Motor neuron (in vitro differentiated cells): ENCODE measurements around the gene GPR63. TPM values are rescaled to one million over a fixed set of nuclear protein-coding genes. Genes with fewer than 3 reads are reported as not detected.
"Not testable (repeated sequence)": the region's sequence is repeated elsewhere in the genome, so short reads cannot be mapped to it uniquely, and the experiment has no call there.

Experiments used
- ATAC-seq, 8 experiments: fragments of 200-7000 bp; cut with Tn5 transposase; replicated peaks in 6 of 8; 2 replicates each; pipeline ENCODE4 v1.8.0; 2021; ENCODE audit warnings: mild to moderate bottlenecking in 8 of 8, moderate library complexity in 8 of 8
- H3K27ac ChIP-seq, 2 donors: fragments of 250-450 bp; sonication (Bioruptor Pico); 2 replicates each; pipeline ENCODE4 v1.9.0; 2021; ENCODE audit warnings: antibody characterized with exemption in 2 of 2, mild to moderate bottlenecking in 2 of 2, moderate library complexity in 1 of 2
- H3K4me1 ChIP-seq, 2 donors: fragments of 250-450 bp; sonication (Bioruptor Pico); replicated peaks in 1 of 2; 2 replicates each; pipeline ENCODE4 v1.6.1; 2021; ENCODE audit warnings: antibody characterized with exemption in 2 of 2, mild to moderate bottlenecking in 2 of 2, moderate library complexity in 1 of 2
- H3K4me3 ChIP-seq, 5 donors: fragments of 250-450 bp; sonication (Bioruptor Pico); 2 replicates each; pipeline ENCODE4 v1.9.0; 2021; ENCODE audit warnings: antibody characterized with exemption in 5 of 5, mild to moderate bottlenecking in 5 of 5, moderate library complexity in 4 of 5
- WGBS, 10 experiments: fragments of 450-650 bp; shearing (Covaris generic); methylation state at CpG; one replicate each; pipeline ENCODE4 v1.0.0; 2022; 5-methylcytosine and 5-hydroxymethylcytosine counted together
- in situ Hi-C, 9 experiments: fragments of 400-800 bp; cut with MboI; loops; one replicate each; pipeline ENCODE4 v1.15.0; 2021; ENCODE audit warnings: low sequenced_read_pairs in 9 of 9, low pct_unique_long_range_greater_than_20kb in 2 of 9; ENCODE audit not compliant: unreplicated experiment in 9 of 9
- total RNA-seq, 8 experiments: library from RNA; unstranded; fragments of 300-600 nt; gene quantifications; 2 replicates each; pipeline versions ENCODE4 v1.2.3 to v1.2.4, GENCODE V29; 2022

The GPR63 gene
- 1 to 10 TPM in 6 of 8 experiments, under 1 TPM in 2; 0.31 to 5.6 (median 3.0) TPM for total RNA-seq

- Histone ChIP-seq H3K4me1 (peaks cover 0 to 4% of the 10 kb centered on the region in 2 donors), H3K4me3 (peak within 1 kb of the TSS; percentile 56 to 83 (median 74)), H3K27ac (no peak within 1 kb of the TSS)
- in situ Hi-C loops = no loop called here
- WGBS, 10 experiments = 0 to 10% (median 0%) methylated on average over 1 to 13 of the region's 80 CpGs; no CpG with 5 or more reads in 6 of the 10 experiments
- peak; percentile 84 to 90 (median 87) for ATAC-seq
Measured at GRCh38 chr6:96837081-96837971, at the start of gene GPR63. GPR63 (minus strand) TSS chr6:96837477; CDS start chr6:96799731, 37,746 bp downstream.

- Histone ChIP-seq H3K4me3 (no peak overlapping the region), H3K27ac (no peak overlapping the region), H3K4me1 (peaks cover 3 to 4% of the 10 kb centered on the region in 2 donors)
- WGBS, 10 experiments = 29 to 100% (median 86%) methylated on average over 1 of the region's 1 CpG; no CpG with 5 or more reads in 1 of the 10 experiments
- in situ Hi-C loops = loop anchor here in 2 of 9 experiments (25.0 kb wide), 1 partner anchor 249 kb away; no protein-coding TSS in a partner anchor
- ATAC-seq = no peak
Measured at GRCh38 chr6:96886519-96886918, 49.2 kb upstream of the GPR63 start.

GRCh38 chr6:96885187-96885631, 47.9 kb upstream of the GPR63 start:
- H3K4me1 ChIP-seq, H3K4me3 ChIP-seq, H3K27ac ChIP-seq: not testable (repeated sequence)
- peak in 4 of 8 experiments; percentile 35 to 70 (median 46) for ATAC-seq
- in situ Hi-C loops = loop anchor here in 2 of 9 experiments (25.0 kb wide), 1 partner anchor 248 kb away; no protein-coding TSS in a partner anchor
- WGBS, 10 experiments = 39 to 67% (median 67%) methylated on average over 3 to 4 of the region's 5 CpGs; no CpG with 5 or more reads in 7 of the 10 experiments

GRCh38 chr6:96878143-96878542, 40.9 kb upstream of the GPR63 start:
- Histone ChIP-seq H3K4me3 (no peak overlapping the region), H3K4me1 (no peaks in the 10 kb centered on the region), H3K27ac (no peak overlapping the region)
- ATAC-seq = peak in 3 of 8 experiments; percentile 66 to 90 (median 78)
- in situ Hi-C loops = loop anchor here in 2 of 9 experiments (25.0 kb wide), 1 partner anchor 241 kb away; no protein-coding TSS in a partner anchor

- in situ Hi-C loops = loop anchor here in 2 of 9 experiments (25.0 kb wide), 1 partner anchor 240 kb away; no protein-coding TSS in a partner anchor
- no peak overlapping the region for H3K4me3 ChIP-seq
- H3K27ac ChIP-seq = no peak overlapping the region
- 50 to 97% (median 92%) methylated on average over 4 to 9 of the region's 9 CpGs for WGBS, 10 experiments
- ATAC-seq = no peak
- no peaks in the 10 kb centered on the region for H3K4me1 ChIP-seq
Measured at GRCh38 chr6:96876886-96877545, 39.7 kb upstream of the GPR63 start.

- no peak overlapping the region for H3K27ac ChIP-seq
- no peak overlapping the region for H3K4me3 ChIP-seq
- no peak for ATAC-seq
- in situ Hi-C loops = no loop called here
- 43 to 100% (median 81%) methylated on average over 1 of the region's 1 CpG; no CpG with 5 or more reads in 2 of the 10 experiments for WGBS, 10 experiments
- H3K4me1 ChIP-seq = no peaks in the 10 kb centered on the region
Measured at GRCh38 chr6:96872976-96873375, 35.7 kb upstream of the GPR63 start.

GRCh38 chr6:96865055-96865405, 27.8 kb upstream of the GPR63 start:
- Histone ChIP-seq H3K4me1 (no peaks in the 10 kb centered on the region), H3K27ac (no peak overlapping the region), H3K4me3 (no peak overlapping the region)
- ATAC-seq = peak in 5 of 8 experiments; percentile 24 to 74 (median 45)
- WGBS, 10 experiments = 16 to 80% (median 54%) methylated on average over 1 to 3 of the region's 3 CpGs; no CpG with 5 or more reads in 1 of the 10 experiments
- in situ Hi-C loops = no loop called here

GRCh38 chr6:96864216-96865054, 27.2 kb upstream of the GPR63 start:
- in situ Hi-C loops = no loop called here
- peak in 3 of 8 experiments; percentile 12 to 55 (median 46) for ATAC-seq
- no peaks in the 10 kb centered on the region for H3K4me1 ChIP-seq
- H3K27ac ChIP-seq = no peak overlapping the region
- H3K4me3 ChIP-seq = no peak overlapping the region
- WGBS, 10 experiments = 13 to 90% (median 63%) methylated on average over 1 to 3 of the region's 3 CpGs

GRCh38 chr6:96862560-96862959, 25.3 kb upstream of the GPR63 start:
- in situ Hi-C loops = no loop called here
- no peaks in the 10 kb centered on the region for H3K4me1 ChIP-seq
- no peak overlapping the region for H3K27ac ChIP-seq
- no peak for ATAC-seq
- H3K4me3 ChIP-seq = no peak overlapping the region
- WGBS, 10 experiments = 0 to 64% (median 20%) methylated on average over 1 of the region's 1 CpG; no CpG with 5 or more reads in 5 of the 10 experiments

- in situ Hi-C loops = no loop called here
- Histone ChIP-seq H3K27ac (no peak overlapping the region), H3K4me3 (no peak overlapping the region), H3K4me1 (no peaks in the 10 kb centered on the region)
- ATAC-seq = peak in 3 of 8 experiments; percentile 56 to 82 (median 73)
Measured at GRCh38 chr6:96861588-96861987, 24.3 kb upstream of the GPR63 start.

GRCh38 chr6:96856856-96857255, 19.6 kb upstream of the GPR63 start:
- no peak for ATAC-seq
- in situ Hi-C loops = no loop called here
- Histone ChIP-seq H3K27ac (no peak overlapping the region), H3K4me3 (no peak overlapping the region), H3K4me1 (no peaks in the 10 kb centered on the region)
- WGBS, 10 experiments = 17 to 100% (median 80%) methylated on average over 1 of the region's 1 CpG; no CpG with 5 or more reads in 5 of the 10 experiments

GRCh38 chr6:96853083-96853482, 15.8 kb upstream of the GPR63 start:
- Histone ChIP-seq H3K27ac (no peak overlapping the region), H3K4me3 (no peak overlapping the region), H3K4me1 (no peaks in the 10 kb centered on the region)
- in situ Hi-C loops = no loop called here
- ATAC-seq = no peak
- 10 to 100% (median 79%) methylated on average over 1 to 2 of the region's 2 CpGs; no CpG with 5 or more reads in 2 of the 10 experiments for WGBS, 10 experiments
